NOMO-1 treated with dmso at 0.1 percent for 144 hours (cell line): ENCODE measurements around the gene RGS12.

ENCODE experiments used
- DNase-seq: peaks from one replicate; lab custom pipeline; 2025; ENCODE audit not compliant: unreplicated experiment; lab: John Stamatoyannopoulos, UW

The RGS12 gene, protein sequence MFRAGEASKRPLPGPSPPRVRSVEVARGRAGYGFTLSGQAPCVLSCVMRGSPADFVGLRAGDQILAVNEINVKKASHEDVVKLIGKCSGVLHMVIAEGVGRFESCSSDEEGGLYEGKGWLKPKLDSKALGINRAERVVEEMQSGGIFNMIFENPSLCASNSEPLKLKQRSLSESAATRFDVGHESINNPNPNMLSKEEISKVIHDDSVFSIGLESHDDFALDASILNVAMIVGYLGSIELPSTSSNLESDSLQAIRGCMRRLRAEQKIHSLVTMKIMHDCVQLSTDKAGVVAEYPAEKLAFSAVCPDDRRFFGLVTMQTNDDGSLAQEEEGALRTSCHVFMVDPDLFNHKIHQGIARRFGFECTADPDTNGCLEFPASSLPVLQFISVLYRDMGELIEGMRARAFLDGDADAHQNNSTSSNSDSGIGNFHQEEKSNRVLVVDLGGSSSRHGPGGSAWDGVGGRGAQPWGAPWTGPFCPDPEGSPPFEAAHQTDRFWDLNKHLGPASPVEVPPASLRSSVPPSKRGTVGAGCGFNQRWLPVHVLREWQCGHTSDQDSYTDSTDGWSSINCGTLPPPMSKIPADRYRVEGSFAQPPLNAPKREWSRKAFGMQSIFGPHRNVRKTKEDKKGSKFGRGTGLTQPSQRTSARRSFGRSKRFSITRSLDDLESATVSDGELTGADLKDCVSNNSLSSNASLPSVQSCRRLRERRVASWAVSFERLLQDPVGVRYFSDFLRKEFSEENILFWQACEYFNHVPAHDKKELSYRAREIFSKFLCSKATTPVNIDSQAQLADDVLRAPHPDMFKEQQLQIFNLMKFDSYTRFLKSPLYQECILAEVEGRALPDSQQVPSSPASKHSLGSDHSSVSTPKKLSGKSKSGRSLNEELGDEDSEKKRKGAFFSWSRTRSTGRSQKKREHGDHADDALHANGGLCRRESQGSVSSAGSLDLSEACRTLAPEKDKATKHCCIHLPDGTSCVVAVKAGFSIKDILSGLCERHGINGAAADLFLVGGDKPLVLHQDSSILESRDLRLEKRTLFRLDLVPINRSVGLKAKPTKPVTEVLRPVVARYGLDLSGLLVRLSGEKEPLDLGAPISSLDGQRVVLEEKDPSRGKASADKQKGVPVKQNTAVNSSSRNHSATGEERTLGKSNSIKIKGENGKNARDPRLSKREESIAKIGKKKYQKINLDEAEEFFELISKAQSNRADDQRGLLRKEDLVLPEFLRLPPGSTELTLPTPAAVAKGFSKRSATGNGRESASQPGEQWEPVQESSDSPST (N-terminal part only)

DNA sequence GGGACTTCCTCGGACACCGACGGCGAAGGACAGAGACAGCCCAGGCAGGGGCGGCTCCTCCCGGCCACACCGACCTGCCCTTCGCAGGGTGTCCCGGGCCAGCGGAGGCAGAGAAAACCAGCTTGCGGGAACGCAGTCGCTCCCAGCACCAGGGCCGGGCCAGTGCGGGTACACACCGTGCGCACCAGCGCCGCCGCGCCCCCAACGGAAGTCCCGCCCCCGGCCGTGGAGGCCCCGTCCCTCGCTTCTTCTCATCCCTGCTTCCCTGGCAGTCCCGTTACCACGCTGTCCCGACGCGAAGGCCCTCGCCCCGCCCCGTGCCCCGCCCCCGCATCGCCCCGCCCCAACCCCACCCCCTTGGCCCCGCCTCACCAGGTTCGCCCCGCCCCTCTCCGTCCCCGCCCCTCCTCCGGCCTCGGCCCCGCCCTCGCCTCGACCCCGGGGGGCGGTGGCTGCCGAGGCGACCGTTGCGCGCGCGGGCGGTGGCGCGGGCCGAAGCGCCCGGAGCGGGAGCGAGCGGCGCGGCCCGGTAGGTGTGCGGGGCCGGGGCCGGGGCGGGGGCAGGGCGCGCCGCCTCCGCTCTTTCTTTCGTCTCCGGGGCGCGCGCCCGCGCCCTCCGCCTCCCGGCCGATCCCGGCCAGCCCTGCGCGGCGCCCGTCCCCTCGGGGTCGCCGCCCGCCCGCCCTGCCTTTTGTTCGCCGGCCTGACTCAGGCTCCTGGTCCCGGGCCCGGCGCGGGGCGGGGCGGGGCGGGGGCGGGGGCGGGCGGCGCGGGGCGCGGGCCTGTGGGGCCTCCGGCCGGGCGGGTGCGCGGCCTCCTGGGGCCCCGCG is at the start of gene RGS12:
Gene RGS12 (plus strand): TSS at position 451 of the 830 bp plus-strand sequence. CDS start 23,150 bp downstream, outside the sequence.
- peak; percentile 63 for DNase-seq

DNA sequence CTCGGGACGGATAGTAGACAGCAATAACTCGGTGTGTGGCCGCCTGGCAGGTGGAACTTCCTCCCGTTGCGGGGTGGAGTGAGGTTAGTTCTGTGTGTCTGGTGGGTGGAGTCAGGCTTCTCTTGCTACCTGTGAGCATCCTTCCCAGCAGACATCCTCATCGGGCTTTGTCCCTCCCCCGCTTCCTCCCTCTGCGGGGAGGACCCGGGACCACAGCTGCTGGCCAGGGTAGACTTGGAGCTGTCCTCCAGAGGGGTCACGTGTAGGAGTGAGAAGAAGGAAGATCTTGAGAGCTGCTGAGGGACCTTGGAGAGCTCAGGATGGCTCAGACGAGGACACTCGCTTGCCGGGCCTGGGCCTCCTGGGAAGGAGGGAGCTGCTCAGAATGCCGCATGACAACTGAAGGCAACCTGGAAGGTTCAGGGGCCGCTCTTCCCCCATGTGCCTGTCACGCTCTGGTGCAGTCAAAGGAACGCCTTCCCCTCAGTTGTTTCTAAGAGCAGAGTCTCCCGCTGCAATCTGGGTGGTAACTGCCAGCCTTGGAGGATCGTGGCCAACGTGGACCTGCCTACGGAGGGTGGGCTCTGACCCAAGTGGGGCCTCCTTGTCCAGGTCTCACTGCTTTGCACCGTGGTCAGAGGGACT is 49.6 kb upstream of the RGS12 start:
- DNase-seq: no peak

DNA sequence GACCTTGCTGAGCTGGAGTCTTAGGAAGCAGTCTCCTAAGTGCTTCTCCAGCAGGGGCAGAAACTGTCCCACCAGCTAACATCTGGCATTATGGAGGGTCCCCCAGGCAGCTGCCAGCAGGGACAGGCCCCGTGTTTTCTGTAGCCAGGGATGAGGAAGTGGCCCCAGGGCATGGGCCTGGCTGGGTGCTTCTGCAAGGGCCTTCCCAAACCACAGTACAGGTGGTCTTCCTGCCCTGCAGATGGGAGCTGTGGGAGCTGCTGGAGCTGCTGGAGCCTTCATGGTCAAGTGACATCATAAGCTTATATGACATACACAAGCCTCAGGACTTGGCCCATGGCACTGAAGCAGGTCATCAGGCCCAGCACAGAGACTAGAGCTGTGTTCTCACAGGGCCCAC is 48.8 kb upstream of the RGS12 start:
- no peak for DNase-seq

DNA sequence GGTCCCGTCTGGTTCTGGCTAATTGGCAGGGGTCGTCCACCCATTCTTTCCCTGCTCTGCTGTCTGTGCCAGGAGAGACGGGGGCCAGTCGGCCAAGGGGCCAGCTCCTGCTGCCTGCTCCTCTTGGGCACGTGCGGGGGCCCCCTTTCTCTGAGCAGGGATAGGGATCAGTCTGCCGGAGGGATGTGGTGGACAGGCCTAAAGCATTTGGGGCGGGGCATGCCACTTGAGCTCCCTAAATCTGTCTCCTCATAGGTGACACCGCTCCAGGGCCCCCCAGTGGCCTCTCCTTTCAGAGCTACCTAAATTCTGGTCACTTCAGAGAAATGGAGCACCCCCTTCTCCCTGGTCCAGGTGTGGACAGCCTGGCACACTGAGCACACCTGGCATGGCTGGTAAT is 48.1 kb upstream of the RGS12 start:
- DNase-seq: no peak

DNA sequence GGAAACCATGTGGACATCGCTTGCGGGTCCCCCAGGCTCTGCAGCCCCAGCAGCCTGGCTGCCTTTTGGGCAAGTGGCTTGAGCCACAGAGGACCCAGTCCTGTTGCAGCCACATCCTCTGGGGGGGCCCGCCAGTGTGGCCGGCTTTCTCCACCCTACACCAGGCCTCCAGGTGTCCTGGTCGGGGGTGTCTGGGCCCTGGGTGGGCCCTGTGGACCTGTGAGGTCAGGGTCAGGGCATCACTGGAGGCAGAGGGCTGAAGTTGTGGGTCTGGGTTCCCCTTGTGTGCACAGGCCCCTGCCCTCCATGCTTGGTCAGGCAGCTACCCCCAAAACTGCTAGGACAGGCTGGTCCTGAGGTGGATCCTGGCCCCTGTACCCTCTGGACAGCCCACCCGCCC is 47.1 kb upstream of the RGS12 start:
- DNase-seq: no peak

DNA sequence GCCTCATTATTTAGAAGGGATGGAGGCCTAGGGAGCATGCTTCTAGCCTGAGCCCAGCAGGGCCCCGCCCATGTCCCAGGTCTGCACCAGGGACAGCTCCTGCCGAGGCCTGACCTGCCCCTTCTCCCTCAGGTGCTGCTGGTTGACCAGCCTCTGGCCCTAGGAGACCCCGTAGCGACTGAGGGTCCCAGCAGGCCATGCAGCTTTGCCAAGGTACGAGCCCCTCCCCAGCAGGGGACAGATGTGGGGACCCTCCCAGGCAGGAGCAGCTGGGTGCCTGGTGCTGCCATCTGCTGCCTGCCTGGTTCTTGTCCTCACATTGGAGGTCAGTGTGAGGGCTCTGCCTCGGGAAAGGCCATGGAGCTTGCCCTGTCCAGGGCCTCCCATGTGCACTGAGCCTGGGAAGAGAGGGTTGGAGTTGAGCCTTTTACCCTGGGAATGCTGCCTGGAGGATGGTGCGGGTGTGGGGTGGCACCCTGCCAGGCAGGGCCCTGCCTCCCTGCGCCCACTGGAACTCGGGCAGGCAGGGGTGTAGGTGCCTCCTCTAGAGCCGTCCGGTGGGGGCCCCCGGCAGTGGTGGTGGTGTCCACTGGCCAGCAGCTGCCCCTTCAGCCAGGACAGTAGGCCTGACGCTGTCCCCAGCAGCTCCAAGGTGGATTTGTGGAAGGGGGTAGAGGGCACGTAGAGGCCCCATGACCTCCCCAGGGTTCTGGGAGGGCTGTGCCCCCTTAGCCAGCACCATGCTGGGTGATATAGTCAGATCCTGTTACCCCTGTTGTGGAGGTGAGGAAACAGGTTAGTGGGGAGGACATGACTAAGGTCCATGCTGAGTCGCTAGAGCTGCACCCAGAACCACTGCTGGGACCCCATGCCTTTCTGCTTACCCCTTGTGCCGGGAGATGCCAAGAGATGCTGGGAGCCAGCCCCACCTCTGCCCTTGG is 46.1 kb upstream of the RGS12 start:
- DNase-seq: no peak

DNA sequence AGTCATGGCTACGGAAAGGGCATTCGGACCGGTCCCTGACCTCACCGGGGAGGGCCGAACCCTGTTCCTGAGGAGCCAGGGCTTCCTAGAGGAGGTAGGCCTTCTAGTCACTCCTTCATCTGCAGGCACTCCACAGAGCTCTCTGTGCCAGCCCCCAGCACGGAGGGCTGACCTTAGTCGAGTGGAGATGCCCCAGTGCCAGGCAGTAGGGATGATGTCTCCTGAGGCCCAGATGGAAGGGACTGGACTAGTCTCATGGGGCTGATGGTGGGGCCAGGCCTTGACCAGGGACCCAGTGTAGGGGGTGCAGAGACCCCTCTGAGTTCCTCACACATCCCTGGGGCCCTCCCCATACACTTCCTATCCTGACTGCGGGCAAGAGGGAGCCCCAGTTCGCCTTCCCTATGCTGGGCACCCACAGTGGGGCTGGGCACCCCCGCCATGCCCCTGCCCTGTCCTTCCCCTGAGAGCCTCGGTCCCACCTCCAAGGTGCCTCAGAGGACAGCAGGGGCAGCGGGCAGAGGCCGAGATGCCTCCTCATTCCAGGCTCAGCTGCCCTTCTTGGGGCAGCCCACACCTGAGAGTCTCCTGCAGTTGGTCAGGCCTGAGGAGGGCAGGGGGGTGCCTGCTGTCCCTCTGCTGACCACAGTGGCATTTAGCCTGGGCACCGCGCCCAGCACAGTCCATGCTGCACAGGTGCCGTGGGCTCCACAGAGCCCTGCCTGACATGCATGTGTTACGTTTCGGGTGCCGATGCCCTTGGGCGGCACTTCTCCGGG is 45.2 kb upstream of the RGS12 start:
- DNase-seq: no peak

DNA sequence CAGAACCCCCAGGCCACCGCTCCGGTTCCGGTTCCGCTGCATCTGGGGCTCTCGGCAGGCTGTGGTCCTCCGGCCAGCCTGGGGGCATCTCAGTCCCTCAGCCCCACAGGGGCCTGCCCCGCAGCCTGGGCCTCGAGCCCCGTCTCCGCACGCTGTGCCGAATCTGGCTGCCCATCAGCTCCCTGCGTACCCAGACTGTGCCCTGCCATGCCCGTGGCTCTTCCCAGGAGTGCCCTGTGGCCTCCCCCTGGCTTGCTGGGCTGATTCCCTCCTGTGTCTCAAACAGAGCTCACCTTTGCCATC is 44.7 kb upstream of the RGS12 start:
- no peak for DNase-seq

DNA sequence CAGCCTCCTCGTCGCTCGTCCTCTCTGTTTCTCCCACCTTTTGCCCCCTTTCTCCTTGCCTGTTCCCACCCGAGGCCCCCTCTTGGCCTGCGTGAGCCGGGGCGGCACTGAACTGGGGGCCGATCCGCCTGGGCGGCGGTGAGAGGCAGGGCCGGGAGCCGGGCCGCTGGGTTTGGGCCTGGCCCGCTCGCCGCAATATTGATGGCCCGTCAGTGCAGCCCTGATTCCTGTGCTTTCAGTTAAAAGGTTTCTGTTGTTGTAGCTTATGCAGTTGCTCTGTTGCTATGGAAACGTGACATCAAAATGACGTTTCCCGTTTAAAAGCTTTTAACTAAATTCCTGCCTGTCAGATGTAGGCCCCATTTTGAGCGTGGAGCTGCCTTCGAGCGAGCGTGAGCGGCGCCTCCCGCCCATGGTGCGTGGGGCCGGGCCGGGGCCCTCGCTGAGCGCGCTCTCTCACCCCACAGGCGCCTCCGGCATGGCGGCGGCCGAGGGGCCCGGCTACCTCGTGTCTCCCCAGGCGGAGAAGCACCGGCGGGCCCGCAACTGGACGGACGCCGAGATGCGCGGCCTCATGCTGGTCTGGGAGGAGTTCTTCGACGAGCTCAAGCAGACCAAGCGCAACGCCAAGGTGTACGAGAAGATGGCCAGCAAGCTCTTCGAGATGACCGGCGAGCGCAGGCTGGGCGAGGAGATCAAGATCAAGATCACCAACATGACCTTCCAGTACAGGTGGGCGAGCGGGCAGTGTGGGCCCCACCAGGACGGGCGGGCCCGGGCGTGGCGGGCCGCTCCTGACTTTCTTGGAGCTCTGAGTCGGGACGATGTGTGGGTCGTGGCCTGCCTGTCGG is 43.8 kb upstream of the RGS12 start, which contains the start of gene MSANTD1:
Gene MSANTD1 (plus strand): TSS at position 349 of the 851 bp plus-strand sequence. CDS start 64 bp downstream, at position 413.
- DNase-seq: no peak

DNA sequence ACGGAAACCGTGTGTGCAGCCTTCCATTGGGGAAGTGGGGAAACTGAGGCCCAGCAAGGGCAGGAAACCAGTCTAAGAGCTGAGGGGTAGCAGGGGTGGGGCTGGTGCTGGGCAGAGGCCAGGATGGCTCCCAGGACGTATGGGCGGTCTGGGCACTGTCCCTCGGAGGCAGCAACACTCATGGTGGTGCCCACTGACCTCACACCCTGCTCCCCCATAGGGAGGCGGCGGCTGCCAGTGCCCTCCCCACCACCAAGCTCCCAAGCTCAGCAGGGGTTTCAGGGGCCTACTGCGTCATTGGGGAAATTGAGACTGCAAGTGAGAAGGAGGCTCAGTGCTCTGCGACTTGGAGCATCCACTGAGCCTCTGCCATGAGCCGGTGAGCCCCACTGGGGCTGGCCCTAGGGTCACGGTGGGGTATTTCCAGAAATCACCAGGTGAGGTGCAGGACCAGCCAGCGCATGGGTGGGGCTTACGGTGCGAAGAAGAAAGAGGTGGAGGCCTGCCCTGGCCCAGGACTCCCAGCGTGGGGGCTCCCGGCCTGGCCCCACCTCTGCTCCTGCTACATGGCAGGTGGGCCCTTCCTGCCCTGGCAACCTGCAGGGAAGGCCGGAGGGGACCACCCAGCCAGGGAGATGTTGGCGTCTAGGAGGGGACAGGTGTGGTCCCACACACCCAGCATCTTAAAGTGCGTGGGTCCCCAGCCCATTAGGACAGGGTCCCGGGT is 42.9 kb upstream of the RGS12 start:
- DNase-seq: no peak

DNA sequence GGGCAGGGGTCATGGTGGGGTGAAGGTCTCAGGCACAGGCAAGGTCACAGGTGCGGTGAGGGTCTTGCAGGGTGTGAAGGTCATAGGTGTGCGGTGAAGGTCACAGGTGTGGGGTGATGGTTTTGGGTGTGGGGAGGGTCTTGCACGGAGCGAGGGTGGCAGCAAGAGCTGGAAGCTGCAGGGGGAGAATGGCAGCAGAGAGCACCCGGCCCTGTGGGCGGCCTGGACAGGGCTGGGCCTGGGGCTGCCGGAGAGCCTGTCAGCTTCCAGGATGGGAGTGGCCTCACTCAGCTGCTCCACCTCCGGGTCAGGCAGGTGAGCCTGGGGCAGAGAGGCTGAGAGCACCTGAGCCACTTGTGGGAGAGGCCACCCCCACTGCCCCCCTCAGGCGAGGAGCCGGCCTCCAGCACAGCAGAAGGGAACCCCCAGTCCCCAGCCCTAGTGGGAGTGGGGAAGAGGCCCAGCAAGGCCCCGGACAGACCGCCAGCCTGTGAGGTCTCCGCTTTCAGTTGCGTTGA is 42.3 kb upstream of the RGS12 start:
- no peak for DNase-seq

DNA sequence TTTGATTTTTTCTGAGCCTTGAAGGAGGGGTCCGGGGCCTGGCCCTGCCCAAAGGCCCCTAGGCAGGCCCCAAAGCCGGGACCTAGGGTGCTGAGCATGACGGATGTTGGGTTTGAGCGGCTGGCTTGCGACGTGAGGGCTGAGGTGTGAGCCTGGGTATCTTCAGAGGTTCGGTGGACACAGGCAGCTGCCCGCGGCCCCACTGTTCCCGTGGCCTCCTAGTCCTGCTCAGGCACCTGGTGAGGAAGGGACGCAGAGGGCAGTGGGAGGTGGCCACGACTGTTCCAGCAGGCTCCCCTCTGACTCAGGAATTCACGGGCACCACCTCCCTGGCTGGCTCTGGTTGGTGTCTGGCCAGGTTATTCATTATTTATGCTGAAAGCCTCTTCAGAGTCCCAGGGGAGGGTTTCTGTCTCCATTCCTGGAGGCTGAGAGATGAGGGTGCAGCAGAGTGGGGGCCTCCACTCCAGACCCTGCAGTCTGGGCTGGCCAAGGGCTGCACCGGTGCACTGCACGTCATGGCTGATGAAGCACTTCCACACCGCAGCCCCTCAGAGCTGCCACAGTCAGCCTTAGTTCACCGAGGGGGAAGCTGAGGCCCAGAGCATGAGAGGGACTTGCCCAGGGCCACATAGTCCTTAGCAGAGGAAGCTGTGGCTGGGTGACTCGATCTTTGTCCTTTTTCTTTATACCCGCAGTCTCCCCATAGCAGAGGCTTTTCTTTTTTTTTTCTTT is 41.7 kb upstream of the RGS12 start:
- DNase-seq: no peak

DNA sequence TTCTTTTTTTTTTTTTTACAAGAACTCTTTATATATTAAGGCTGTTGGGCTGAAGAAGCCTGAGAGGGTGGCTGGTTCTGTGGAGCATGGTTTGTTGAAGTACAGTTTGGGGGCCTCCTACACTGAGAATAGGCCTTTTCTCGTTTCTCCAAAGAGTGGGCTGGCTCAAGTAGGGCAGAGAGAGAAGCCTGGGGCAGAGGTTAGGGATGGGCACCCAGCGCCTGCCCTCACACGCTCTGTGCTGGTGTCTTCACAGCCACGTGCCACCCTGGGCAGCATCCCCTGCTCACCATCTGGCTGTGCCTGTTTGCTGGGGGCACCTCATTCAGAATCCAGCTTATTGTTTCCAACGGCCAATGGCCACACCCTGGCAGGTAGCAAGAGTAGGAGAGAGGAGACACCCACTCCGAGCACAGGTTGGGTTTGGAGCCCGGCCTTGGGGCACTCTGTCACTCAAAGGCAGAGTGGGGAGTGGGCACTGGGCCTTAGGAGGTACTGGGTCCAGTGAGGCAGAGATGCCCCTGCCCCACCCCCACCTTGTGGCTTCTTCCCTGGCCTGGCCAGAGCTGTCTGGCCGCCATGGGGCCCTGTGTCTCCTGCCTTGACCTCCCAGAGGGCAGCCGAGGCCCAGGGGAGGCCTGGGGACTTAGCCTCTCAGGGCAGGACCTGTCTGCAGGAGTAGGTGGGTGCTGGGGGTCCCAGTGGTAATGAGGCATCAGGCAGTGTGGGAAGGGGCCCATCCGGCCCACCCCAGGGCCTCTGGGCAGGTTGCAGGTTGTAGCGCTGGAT is 40.9 kb upstream of the RGS12 start:
- DNase-seq: no peak

DNA sequence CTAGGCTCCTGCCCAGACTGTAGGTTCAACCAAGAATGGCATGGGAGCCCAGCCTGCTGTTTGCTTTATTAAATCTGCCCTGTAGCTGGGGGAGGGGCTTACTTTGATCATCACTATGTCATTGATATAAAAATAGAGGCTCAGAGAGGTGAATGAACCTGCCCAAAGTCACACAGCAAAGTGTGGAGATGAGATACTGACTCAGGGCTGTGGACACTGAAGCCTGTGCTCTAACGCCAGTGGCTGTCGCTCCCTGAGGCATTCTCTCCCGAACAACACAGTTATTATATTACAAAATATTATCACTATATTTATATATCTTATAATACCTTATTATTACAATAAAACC is 40.4 kb upstream of the RGS12 start:
- no peak for DNase-seq
